Activated CD4-positive, alpha-beta T cell treated with anti-CD3 and anti-CD28 coated beads, Interleukin-10, Interleukin-2, amounts not matched to agents 100 ng/mL and 50 ng/mL, durations not matched to agents 16 hours and 8 hours (primary cell): Measurements from ENCODE around the gene MPRIP.

Source experiments
- DNase-seq: peaks from one replicate; pipeline ENCODE4 v3.0.0-alpha.2; 2020

MPRIP gene

DNA sequence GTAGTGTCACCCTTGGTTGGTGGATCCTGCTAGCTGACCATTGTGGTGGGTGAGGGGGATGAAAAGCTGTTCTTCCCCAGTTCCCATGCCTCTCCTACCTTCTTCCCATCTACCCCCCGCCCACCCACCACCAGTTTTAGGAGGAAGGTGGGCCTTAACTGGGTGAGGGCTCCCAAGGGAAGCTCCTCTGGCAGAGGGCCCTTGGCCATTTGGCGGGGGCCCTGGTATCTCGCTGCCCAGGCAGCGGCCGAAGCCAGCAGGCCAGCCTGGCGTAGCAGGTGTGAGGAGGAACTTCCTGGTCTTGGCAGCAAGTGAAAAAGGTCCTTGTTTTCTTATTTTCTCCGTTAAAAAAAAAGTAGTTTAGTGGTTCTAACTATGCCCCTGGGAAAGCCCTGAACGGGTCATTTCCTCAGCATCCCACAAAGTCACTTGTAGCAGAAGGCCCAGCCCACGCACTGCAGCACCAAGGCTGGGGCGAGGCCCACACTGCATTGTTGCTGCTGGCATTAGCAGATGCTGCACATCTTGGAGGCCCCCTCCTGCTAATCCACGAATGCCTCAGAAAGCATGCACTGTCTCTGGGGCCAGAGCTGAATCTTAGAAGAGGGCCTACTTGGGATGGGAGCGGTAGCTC is 72.5 kb downstream of the MPRIP start:
- DNase-seq: no peak

GRCh38 chr17:17115620-17116019 is 73.4 kb downstream of the MPRIP start:
- no peak for DNase-seq

- DNase-seq: no peak
These were observed 74.1 kb downstream of the MPRIP start for GRCh38 chr17:17116406-17116805.

DNA sequence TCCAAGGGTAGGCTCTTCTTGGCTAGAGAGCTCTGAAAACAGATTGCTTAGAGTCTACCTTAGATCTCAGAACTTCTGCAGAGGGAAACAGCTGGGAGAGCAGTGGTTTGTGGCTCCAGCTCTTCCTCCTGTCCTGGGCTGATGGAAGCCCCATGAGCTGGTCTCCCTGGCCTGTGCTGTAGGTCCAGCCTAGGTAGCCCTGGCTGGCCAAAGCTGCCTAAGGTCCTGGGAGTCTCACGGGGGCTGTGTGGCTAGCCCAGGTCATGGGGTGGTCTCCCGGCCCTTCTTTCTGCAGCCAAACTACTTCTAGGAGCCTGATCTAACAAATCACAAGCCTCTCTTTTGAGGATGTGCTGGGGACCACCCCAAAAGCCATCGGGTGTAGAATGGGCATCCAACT is 75.7 kb downstream of the MPRIP start:
- DNase-seq: no peak

DNA sequence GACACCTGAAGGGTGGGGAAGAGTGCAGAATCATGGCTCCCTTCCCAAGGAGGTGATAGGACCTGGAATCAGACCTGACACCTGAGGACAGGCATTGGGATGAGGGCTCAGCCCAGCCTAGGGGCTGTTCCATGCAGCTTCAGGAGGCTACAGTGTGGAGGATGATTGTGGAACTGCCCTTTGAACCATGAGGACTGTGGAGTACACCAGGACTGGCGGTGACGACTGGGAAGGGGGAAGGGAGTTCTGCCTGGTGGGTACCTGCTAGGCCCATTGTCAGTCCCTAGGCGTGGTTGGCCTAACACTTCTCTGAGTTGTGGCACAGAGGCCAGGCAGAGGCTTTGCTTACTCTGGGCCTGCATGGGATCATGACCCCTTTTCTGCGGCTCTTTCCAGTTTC is 76.1 kb downstream of the MPRIP start:
- DNase-seq: no peak

DNA sequence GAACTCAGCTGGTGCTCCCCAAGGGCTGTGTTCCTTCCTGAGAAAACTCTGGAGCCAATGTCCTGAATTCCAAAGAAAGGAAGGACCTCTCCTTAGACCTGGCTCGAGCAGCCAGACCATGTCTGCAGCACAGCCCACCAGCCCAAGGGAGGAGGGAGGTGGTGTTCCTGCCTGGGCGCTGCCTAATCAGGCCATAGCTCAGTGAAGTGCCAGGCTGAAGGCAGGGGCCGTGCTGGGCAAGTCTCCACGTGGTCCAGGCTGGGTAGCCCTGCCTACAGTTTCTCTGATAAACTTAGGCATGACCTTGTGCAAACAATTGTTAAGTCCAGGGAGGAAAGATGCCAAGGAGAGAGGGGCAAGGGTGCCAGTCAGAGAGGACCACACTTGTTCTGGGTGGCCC is 76.8 kb downstream of the MPRIP start:
- no peak for DNase-seq

DNA sequence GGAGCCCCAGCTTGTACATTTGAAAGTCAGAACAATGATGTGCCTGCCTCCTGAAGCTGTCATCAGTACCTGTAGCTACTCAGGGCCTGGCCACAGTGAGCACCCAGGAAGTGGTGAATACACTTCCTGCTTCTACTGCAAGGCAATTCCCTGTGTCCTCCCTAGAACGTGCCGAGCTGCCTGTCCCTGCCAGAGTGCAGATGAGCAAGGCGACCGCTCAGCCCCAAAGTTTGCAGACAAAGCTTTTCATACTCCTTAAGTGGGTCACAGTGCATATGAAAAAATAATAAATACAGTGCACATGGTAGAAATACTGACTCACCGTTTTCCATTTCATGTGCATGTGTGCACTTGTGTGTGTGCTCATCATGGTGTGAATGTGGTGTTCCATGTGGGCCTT is 77.3 kb downstream of the MPRIP start:
- peak; percentile 74 for DNase-seq

DNA sequence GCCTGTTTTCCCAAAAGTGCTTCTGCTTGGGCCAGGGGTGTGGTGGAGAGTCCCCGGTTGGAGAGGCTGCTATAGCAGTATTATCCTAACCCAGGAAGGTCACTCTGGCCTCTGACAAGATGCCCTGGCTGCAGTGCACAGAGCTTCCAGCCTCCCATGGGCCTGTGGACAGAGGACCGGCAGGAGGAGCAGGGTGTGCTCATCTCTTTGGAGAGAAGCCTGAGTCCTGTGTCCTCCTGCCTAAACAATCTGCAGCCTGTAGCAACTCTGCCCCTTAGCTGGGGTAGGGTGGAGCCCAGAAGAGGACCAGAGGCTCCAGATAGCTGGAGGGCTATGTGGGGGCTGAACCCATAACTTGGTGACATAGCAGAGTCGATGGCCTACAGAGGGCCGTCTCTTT is 78.0 kb downstream of the MPRIP start:
- DNase-seq: no peak

DNA sequence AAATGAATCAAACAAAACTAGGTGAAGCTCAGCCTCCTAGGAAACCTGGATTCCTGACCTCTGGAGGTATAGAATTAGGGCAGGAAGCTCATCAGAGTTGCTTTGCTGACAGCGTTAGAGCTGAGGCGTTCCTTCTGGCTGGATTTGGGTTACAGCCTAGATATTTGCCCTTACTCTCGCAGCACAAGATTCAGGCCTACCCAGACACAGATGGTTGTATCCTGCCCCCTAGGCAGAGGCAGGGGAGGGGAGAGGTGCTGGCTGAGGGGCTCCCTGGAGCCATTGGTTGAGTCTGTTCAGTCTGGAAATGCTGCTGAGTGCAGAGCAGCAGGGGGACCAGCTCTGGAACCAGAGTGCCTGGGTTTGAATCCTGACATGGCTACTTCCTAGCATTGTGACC is 78.4 kb downstream of the MPRIP start:
- DNase-seq: no peak

DNA sequence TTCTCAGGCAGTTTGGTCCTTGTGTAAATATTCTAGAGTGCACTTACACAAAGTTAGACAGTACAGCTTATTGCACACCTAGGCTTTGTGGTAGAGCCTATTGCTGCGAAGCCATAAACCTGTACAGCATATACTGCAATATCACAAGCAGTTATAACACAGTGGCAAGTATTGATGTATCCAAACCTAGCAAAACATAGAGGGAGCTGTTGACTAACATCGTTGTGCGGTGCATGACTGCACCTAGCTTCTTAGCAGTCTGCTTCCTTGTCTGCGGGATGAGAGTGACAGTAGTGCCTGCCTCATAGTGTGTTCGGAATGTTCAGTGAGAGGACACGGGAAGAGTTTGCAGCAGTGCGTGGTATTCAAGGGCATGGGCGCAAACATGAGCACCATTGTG is 78.9 kb downstream of the MPRIP start:
- DNase-seq: no peak

- no peak for DNase-seq
These were observed 80.7 kb downstream of the MPRIP start for GRCh38 chr17:17122781-17123483.

GRCh38 chr17:17124341-17124740 is 82.1 kb downstream of the MPRIP start:
- no peak for DNase-seq

GRCh38 chr17:17125136-17126084 is 83.2 kb downstream of the MPRIP start:
- DNase-seq: peak; percentile 13

DNA sequence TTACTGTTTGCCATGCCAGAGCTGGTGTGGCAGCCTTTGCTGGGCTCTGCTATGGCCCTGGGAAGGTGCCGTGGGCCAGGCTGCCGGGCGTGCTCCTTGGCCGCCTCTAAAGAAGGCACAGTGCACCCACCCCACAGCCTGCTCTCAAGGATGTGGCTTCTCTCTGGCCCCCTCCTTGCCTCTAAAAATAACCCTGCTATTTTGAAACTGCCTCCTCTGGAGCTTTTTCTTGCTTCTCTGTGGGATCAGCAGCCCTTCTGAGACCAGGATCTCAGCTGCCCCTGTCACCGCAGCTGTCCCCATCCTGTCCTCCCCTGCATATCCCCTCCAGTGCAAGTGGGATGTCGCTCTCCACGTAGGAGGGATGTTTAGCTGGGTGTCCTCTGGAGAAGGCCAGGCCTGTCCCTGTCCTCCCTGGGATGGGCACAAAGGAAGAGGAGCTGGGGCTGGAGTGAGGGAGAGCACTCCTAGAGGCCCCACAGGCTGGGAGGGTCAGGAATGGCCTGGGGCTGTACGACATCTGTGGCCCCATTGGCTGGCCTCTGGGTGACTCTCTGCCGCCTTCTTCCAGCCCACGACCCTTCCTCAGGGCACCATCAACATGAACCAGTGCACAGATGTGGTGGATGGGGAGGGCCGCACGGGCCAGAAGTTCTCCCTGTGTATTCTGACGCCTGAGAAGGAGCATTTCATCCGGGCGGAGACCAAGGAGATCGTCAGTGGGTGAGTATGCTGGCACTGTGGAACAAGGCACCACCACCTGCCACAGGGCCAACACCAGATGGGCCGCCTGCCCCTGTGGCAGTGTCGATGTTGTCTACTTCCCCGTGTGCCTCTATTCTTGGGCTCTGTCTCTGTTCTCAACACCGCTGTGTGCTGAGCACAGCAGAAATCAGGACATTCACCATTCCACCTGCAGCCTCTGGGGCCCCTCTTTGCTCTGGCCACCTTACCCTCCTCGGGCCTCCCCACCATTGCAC is 84.2 kb downstream of the MPRIP start:
- DNase-seq: no peak

DNA sequence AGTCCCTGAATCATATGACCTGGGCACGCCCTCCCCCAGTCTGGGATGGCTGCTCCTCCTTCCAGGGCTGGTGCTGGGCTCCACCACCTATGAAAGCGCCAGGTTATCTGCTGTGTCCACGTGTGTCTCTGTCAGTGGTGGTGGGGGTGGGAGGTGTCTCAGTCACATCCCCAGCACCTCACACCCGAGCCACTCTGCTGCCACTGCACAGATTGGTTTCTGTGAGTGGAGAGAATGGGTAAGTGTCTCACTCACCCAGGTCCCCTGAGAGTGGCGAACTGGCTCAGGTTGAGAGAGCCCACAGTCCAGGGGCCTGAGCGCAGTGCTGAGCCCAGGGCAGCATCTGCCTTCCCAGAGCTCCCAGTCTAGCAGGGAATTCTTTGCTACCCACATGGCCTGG is 84.9 kb downstream of the MPRIP start:
- DNase-seq: no peak

GRCh38 chr17:17127730-17128291 is 85.6 kb downstream of the MPRIP start:
- no peak for DNase-seq

- no peak for DNase-seq
These were observed 86.3 kb downstream of the MPRIP start for GRCh38 chr17:17128476-17129075.

DNA sequence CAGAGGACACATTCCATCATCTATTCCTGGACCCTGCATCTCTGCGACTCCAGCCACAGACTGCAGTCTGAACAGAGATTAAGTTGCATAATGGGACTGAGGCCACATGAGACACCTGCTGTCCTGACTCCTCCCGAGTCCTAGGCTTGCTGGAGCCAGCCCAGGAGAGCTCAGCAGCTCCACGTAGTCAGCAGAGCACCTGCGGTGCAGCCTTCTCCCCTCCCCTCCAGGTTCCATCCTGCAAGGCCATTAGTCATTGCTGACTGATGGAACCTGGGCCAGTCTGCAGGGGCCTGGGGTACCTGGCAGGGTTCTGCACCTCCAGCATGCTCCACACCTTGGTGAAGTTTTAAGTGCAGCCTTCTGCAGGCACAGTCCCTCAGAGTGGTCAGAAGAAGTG is 87.2 kb downstream of the MPRIP start:
- DNase-seq: no peak

DNA sequence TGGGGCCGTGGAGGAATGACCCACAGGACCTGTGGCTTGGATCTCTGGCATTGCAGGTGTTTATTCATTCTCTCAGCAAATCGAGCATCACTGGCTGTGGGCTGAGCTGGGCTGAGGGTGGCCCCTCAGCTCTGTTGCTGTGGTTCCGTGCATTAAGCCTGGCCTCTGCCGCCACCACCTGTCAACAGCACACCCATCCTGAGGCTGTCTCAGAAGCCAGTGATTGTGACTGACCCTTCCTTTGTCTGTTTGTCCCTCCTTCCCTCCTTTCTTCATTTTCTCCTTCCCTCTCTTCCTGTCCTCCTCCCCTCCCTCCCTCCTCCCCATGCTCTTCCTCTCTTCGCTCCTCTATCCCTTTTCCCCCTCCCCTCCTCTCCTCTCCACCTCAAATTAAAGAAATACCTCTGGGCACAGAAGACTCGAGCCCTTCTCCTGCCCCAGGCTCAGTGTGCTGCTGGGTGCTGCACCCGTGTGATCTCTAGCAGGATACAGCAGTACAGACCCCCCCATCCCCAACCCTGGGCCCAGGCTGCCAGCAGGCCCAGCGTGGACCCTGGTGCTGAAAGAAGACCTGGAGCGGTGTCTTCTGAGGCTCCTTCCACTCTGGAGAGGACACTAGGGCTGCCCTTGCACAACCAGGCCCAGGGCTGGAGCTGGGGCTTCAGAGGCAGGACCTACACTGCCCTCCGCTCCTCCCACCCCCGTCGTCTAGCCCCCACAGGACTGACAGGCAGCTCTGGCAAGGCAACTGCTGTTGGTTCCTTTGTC is 88.0 kb downstream of the MPRIP start:
- DNase-seq: no peak

GRCh38 chr17:17131839-17132238 is 89.6 kb downstream of the MPRIP start:
- DNase-seq: no peak

DNA sequence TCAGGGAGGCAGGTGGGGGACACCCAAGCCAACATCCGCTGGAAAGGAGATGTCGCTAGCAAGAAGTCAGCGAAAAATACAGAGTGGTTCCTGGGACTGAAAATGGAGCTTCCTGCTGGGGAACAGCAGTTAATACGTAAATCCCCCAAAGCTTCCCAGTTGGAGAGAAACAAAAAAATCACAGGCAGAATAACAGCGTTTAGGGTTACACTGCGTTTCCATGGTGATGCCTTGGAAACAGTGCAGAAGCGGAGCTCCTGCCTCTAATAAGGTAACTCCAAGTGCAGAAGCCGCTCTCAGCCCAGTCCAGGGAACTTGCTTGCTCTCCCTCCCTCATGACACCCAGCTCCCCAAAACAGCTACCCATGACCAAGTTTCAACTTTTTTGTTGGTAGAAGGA is 90.5 kb downstream of the MPRIP start:
- DNase-seq: no peak
